Activated T-cell treated with anti-CD3 and anti-CD28 coated beads for 1 hour (primary cell): ENCODE data around the gene PCSK6.
"Not testable (repeated sequence)": the region's sequence is repeated elsewhere in the genome, so short reads cannot be mapped to it uniquely, and the experiment has no call there.

Experiments used
- DNase-seq: peaks from one replicate; pipeline ENCODE4 v3.0.0-alpha.2; 2020; ENCODE audit warnings: low read depth

The PCSK6 gene

GRCh38 chr15:101376615-101377395 lies 112.7 kb downstream of the PCSK6 start:
- DNase-seq = no peak

GRCh38 chr15:101375006-101375405 lies 114.5 kb downstream of the PCSK6 start:
- DNase-seq = not testable (repeated sequence)

- DNase-seq = no peak
Observed at GRCh38 chr15:101374326-101374725, 115.2 kb downstream of the PCSK6 start.

- no peak for DNase-seq
Observed at GRCh38 chr15:101373577-101373976, 115.9 kb downstream of the PCSK6 start.

- DNase-seq = no peak
Observed at GRCh38 chr15:101372960-101373525, 116.5 kb downstream of the PCSK6 start.

- no peak for DNase-seq
Observed at GRCh38 chr15:101372149-101372577, 117.3 kb downstream of the PCSK6 start.

- no peak for DNase-seq
Observed at GRCh38 chr15:101371519-101371918, 118.0 kb downstream of the PCSK6 start.

GRCh38 chr15:101371081-101371480 lies 118.4 kb downstream of the PCSK6 start:
- DNase-seq = no peak

GRCh38 chr15:101370330-101371024 lies 119.0 kb downstream of the PCSK6 start:
- no peak for DNase-seq

GRCh38 chr15:101369676-101370075 lies 119.8 kb downstream of the PCSK6 start:
- no peak for DNase-seq

- DNase-seq = no peak
Observed at GRCh38 chr15:101368861-101369642, 120.5 kb downstream of the PCSK6 start.

- no peak for DNase-seq
Observed at GRCh38 chr15:101368086-101368780, 121.3 kb downstream of the PCSK6 start.

- DNase-seq = no peak
Observed at GRCh38 chr15:101366853-101367252, 122.7 kb downstream of the PCSK6 start.

GRCh38 chr15:101362986-101363566 lies 126.4 kb downstream of the PCSK6 start:
- no peak for DNase-seq

- no peak for DNase-seq
Observed at GRCh38 chr15:101362359-101362758, 127.1 kb downstream of the PCSK6 start.

GRCh38 chr15:101361418-101361817 lies 128.1 kb downstream of the PCSK6 start:
- DNase-seq = no peak

GRCh38 chr15:101359365-101359947 lies 130.1 kb downstream of the PCSK6 start:
- no peak for DNase-seq

GRCh38 chr15:101358895-101359294 lies 130.6 kb downstream of the PCSK6 start:
- no peak for DNase-seq

- DNase-seq = no peak
Observed at GRCh38 chr15:101357885-101358284, 131.6 kb downstream of the PCSK6 start.

- no peak for DNase-seq
Observed at GRCh38 chr15:101357333-101357732, 132.2 kb downstream of the PCSK6 start.
